GM23248 (cell line): ENCODE measurements around the gene CAMTA1. TPM values are rescaled to one million over a fixed set of nuclear protein-coding genes. Genes with fewer than 3 reads are reported as not detected.
A peak's percentile ranks its signal among the peaks of the same experiment; 100 is the strongest.

Experiments used
- DNase-seq: peaks from one replicate; pipeline ENCODE4 v3.0.0-alpha.2; 2015
- H2AFZ ChIP-seq: fragments of 200-600 bp; sonication (generic); 2 replicates; pipeline ENCODE4 v1.6.1; 2016; ENCODE audit warnings: antibody characterized with exemption
- H3F3A ChIP-seq: fragments of 200-600 bp; sonication (generic); 2 replicates; pipeline ENCODE4 v1.6.1; 2016; ENCODE audit warnings: mild to moderate bottlenecking, antibody characterized with exemption, mixed run types; ENCODE audit not compliant: insufficient read depth
- H3K27ac ChIP-seq: fragments of 200-600 bp; sonication (generic); 2 replicates; pipeline ENCODE4 v1.5.1; 2016; ENCODE audit warnings: mild to moderate bottlenecking
- H3K27me3 ChIP-seq: fragments of 200-600 bp; sonication (generic); replicated peaks from 2 replicates; pipeline ENCODE4 v1.6.1; 2016; ENCODE audit warnings: mild to moderate bottlenecking; ENCODE audit not compliant: insufficient read depth
- H3K36me3 ChIP-seq: fragments of 200-600 bp; sonication (generic); 2 replicates; pipeline ENCODE4 v1.6.1; 2016; ENCODE audit warnings: low read depth, mild to moderate bottlenecking
- H3K4me1 ChIP-seq: fragments of 200-600 bp; sonication (generic); 2 replicates; pipeline ENCODE4 v1.6.1; 2016; ENCODE audit warnings: mild to moderate bottlenecking; ENCODE audit not compliant: insufficient read depth
- H3K4me2 ChIP-seq: fragments of 200-600 bp; sonication (generic); one replicate; pipeline ENCODE4 v1.6.1; 2016; ENCODE audit warnings: mild to moderate bottlenecking; ENCODE audit not compliant: unreplicated experiment
- H3K4me3 ChIP-seq: fragments of 200-600 bp; sonication (generic); 2 replicates; pipeline ENCODE4 v1.5.1; 2016; ENCODE audit warnings: mild to moderate bottlenecking
- H3K79me2 ChIP-seq: fragments of 200-600 bp; sonication (generic); 2 replicates; pipeline ENCODE4 v1.6.1; 2016; ENCODE audit warnings: mild to moderate bottlenecking; ENCODE audit not compliant: insufficient read depth
- H3K9ac ChIP-seq: fragments of 200-600 bp; sonication (generic); 2 replicates; pipeline ENCODE4 v1.6.1; 2016; ENCODE audit warnings: mild to moderate bottlenecking
- H3K9me2 ChIP-seq: fragments of 200-600 bp; sonication (generic); 2 replicates; pipeline ENCODE4 v1.6.1; 2016; ENCODE audit warnings: mixed run types, mild to moderate bottlenecking, moderate library complexity; ENCODE audit not compliant: insufficient read depth
- H3K9me3 ChIP-seq: fragments of 200-600 bp; sonication (generic); one replicate; pipeline ENCODE4 v1.6.1; 2017; ENCODE audit warnings: low read depth
- H4K20me1 ChIP-seq: fragments of 200-600 bp; sonication (generic); 2 replicates; pipeline ENCODE4 v1.6.0; 2016; ENCODE audit not compliant: insufficient read depth
- EZH2 ChIP-seq: fragments of 200-600 bp; sonication (generic); IDR thresholded peaks from 2 replicates; pipeline ENCODE4 v1.6.1; 2018; ENCODE audit warnings: antibody characterized with exemption, mild to moderate bottlenecking; ENCODE audit not compliant: insufficient read depth, poor library complexity, severe bottlenecking
- EZH2phosphoT487 ChIP-seq: fragments of 200-600 bp; sonication (generic); IDR thresholded peaks from 2 replicates; pipeline ENCODE4 v1.6.1; 2018; ENCODE audit warnings: antibody characterized with exemption, moderate library complexity, mild to moderate bottlenecking, low read depth; ENCODE audit not compliant: insufficient read depth
- WGBS, 2 experiments: methylation state at CpG; one replicate each; pipeline ENCODE4 v1.1.6; 2015 to 2017; ENCODE audit warnings: low lambda C conversion rate in 2 of 2, low coverage in 1 of 2; ENCODE audit errors: missing lambda C conversion rate in 2 of 2; 5-methylcytosine and 5-hydroxymethylcytosine counted together
- in situ Hi-C: fragments of 300-500 bp; cut with MboI; formaldehyde crosslinking; loops from 2 replicates; pipeline ENCODE4 v1.15.0; 2020
- polyA plus RNA-seq: library from polyadenylated mRNA; unstranded; fragments of >200 nt; fragmentation: Nextera tagmentation; extraction: Ambion mirVana; gene quantifications from 2 replicates; pipeline ENCODE4 v1.2.1, GENCODE V29; 2016
- total RNA-seq: library from RNA; depleted of rRNA; stranded (reverse); fragments of >200 nt; shearing (Covaris generic); gene quantifications from 2 replicates; pipeline ENCODE4 v1.2.3, GENCODE V29; 2014

CAMTA1 gene
- total and polyA plus RNA-seq, 2 experiments from 2014 or later = 50.1 to 165 TPM

DNA sequence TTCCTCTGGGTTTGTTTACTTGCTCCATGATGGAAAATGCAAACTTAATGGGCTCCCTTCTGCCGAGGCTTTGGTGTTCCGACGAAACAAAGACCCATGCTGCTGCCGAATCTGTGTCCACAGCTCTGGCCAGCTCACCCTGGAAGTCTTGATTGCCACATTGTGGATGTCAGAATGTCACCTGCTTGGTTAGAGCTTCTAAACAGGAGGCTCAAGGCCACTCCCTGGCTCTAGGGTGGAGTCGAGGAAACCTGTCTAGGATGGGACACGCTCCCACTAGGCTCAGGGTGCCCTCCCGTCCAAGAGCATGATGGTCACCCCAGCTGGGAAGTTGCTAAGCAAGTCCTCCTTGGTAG is 706.5 kb downstream of the CAMTA1 start:
- Histone ChIP-seq H3F3A (0 out of 2 replicates have a peak, but pooled peaks cover 3% of the 10 kb centered on the region), H2AFZ (peak overlapping the region; percentile 33), H3K36me3 (no peaks in the 10 kb centered on the region), H3K4me2 (peak overlapping the region; percentile 24), H3K27me3 (no peaks in the 10 kb centered on the region), H3K27ac (peak overlapping the region; percentile 52), H4K20me1 (no peaks in the 10 kb centered on the region), H3K9me2 (no peaks in the 10 kb centered on the region), H3K9me3 (no peaks in the 10 kb centered on the region), H3K79me2 (no peaks in the 10 kb centered on the region), H3K4me3 (no peak overlapping the region), H3K4me1 (peaks cover 10% of the 10 kb centered on the region; the same call in 1 of the 2 replicates), H3K9ac (peak overlapping the region; percentile 49)
- WGBS, 2 experiments = 58 to 62% methylated on average over 7 of the region's 7 CpGs
- in situ Hi-C loops = no loop called here
- DNase-seq = no peak
- TF ChIP-seq EZH2 = no peak
- no peak for TF ChIP-seq EZH2phosphoT487

DNA sequence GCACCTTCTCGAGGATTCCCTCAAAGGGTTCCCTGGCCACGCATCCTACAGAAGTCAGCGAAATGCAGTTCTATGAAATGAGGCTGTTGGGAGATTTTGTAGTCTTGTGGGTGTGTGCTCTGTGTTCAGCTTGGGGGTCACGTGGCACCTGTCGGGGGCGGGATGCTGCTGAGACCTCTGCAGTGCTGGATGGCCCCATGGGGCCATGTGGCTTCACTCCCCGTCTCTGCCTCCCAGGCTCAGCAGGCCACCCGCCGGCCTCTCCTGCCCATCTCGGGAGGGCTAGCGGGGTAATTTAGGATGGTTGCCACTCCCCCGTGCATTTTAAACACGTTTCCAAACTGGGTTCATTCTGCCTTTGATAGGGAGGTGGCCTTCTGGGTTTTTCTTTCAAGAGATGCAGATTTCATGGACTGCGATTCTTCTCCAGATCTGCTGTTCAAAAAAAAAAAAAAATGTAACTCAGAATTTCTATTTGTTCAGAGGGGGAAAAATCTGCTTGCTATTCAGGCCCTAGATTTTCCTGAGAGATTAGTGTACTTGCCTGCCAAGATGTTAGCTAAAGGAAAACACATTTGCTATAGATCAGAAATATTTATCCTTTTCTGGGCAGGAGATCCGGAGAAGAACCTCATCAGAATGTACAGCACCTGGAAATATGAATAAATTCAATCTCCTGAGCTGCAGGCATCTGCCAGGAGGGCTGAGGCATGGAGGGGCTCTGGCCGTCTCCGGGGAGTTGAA is 708.6 kb downstream of the CAMTA1 start:
- Histone ChIP-seq H3K4me2 (no peak overlapping the region), H3K27me3 (no peaks in the 10 kb centered on the region), H3K9me3 (no peaks in the 10 kb centered on the region), H2AFZ (no peak overlapping the region), H3K4me3 (no peak overlapping the region), H3K79me2 (no peaks in the 10 kb centered on the region), H3F3A (0 out of 2 replicates have a peak, but pooled peaks cover 3% of the 10 kb centered on the region), H3K9me2 (no peaks in the 10 kb centered on the region), H4K20me1 (no peaks in the 10 kb centered on the region), H3K27ac (no peak overlapping the region), H3K4me1 (peaks cover 10% of the 10 kb centered on the region; the same call in 1 of the 2 replicates), H3K9ac (no peak overlapping the region), H3K36me3 (no peaks in the 10 kb centered on the region)
- in situ Hi-C loops = no loop called here
- 48 to 53% methylated on average over 17 of the region's 17 CpGs for WGBS, 2 experiments
- DNase-seq = no peak
- TF ChIP-seq EZH2 (no peak), EZH2phosphoT487 (no peak)

DNA sequence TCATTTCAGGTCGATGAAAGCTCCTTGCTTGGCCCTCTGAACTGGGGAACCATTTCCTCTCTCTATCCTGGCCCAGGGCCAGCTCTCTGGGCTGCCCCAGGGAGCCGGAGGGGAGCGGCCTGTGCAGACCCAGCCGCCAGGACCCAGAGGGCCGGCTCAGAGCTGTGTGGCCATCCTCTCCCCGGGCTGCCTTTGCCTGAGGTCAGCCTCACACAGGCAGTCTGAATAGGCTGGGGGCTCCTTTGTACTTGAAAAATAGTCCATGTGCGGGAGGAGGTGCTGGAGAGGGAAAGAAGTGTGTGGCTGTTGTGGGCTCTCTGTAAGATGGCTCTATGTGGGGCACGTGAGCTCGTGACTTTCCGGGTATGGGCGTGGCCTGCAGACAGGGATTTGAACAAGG is 710.7 kb downstream of the CAMTA1 start:
- Histone ChIP-seq H2AFZ (no peak overlapping the region), H3K4me1 (peaks cover 9% of the 10 kb centered on the region; the same call in 1 of the 2 replicates), H3K36me3 (no peaks in the 10 kb centered on the region), H3K9ac (no peak overlapping the region), H3K4me2 (no peak overlapping the region), H4K20me1 (no peaks in the 10 kb centered on the region), H3K9me3 (no peaks in the 10 kb centered on the region), H3F3A (0 out of 2 replicates have a peak, but pooled peaks cover 3% of the 10 kb centered on the region), H3K79me2 (no peaks in the 10 kb centered on the region), H3K9me2 (no peaks in the 10 kb centered on the region), H3K27ac (no peak overlapping the region), H3K4me3 (no peak overlapping the region), H3K27me3 (no peaks in the 10 kb centered on the region)
- TF ChIP-seq EZH2 (no peak), EZH2phosphoT487 (no peak)
- WGBS, 2 experiments = 47 to 49% methylated on average over 11 of the region's 11 CpGs
- in situ Hi-C loops = no loop called here
- no peak for DNase-seq

DNA sequence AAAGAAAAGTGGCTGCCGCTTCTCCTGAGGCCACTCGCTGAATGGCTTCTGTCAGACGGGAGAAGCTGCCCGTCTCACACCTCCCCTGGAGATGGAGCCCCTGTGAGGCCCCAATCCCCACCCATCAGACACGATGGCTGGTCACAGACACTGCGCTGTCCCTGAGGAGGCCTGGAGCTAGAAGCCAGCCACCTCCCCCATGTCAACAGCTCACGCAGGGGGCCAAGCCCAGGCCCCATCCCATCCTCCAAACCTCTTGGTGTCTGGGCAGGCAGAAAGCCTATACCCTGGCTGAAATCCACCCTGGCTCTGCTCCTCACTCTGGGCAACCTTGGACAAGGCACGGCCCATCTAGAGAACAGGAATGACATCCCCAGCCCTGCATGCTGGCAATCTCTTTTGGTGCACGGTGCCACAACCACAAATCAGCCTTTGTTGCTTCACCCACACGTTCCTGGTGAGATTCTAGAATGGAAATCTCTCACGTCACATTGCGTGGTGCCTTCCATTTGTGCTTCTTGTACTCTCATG is 711.9 kb downstream of the CAMTA1 start:
- in situ Hi-C loops = no loop called here
- no peaks in the 10 kb centered on the region for H3K9me3 ChIP-seq
- no peak overlapping the region for H3K27ac ChIP-seq
- TF ChIP-seq EZH2 (no peak), EZH2phosphoT487 (no peak)
- no peaks in the 10 kb centered on the region for H3K9me2 ChIP-seq
- no peaks in the 10 kb centered on the region for H3K36me3 ChIP-seq
- no peaks in the 10 kb centered on the region for H4K20me1 ChIP-seq
- H3K79me2 ChIP-seq = no peaks in the 10 kb centered on the region
- 84 to 90% methylated on average over 12 of the region's 12 CpGs for WGBS, 2 experiments
- no peaks in the 10 kb centered on the region for H3K27me3 ChIP-seq
- H2AFZ ChIP-seq = no peak overlapping the region
- no peak overlapping the region for H3K4me2 ChIP-seq
- H3K4me3 ChIP-seq = no peak overlapping the region
- DNase-seq = no peak
- no peak overlapping the region for H3K9ac ChIP-seq
- no peaks in the 10 kb centered on the region for H3F3A ChIP-seq
- H3K4me1 ChIP-seq = no peaks in the 10 kb centered on the region
